ENCODE data around the gene PPFIA4. TPM values are rescaled to one million over a fixed set of nuclear protein-coding genes. Genes with fewer than 3 reads are reported as not detected.

PPFIA4 gene
- total RNA-seq, 1 experiment from 2014 or later, result 12.1 TPM

DNA sequence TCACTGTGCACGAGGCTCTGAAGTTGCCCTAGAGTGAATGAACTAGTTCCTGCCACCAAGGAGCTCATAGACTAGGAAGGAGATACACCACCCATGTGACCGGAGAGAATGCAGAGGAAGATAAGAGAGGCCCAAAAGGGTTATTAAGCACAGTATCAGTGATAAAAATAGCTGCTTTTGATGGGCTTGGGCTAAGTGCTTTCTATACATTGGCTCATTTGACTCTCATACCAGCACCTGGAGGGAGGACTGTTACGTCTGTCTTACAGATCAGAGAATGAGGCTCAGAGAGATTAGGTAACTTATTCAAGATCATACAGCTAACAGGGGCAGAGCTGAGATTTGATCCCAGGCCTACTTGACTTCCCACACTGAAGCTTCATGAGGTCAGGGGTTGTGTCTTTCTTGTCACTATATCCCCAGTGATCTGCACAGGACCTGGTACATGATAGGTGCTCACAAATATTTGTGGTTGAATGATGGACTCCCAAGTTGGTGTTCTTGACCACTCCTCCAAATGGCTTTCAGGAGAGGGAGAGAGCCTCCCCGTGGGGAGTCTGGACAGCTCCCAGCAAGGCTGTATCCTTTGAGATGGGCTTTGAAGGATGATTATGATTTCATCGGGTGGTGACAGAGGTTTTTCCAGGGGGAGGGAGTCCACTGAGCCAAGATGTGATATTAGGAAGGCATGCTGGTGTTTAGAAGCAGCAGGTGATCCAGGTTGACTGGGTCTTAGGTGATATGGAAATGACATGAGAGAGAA lies 14.4 kb downstream of the PPFIA4 start:
- H3K36me3 ChIP-seq (ENCODE audit: low read depth, low read length), result no peaks in the 10 kb centered on the region
- H3K9ac ChIP-seq (ENCODE audit: low read length), result no peak overlapping the region
- no peaks in the 10 kb centered on the region for H3K27me3 ChIP-seq (ENCODE audit: low read length)
- DNase-seq (no peak), ATAC-seq (no peak)
- ChIA-PET POLR2A (ENCODE audit: unreplicated experiment) (interaction anchor here (0.6 kb wide), 1 partner anchor 22 kb away, joined by 5 read pairs; no protein-coding TSS in a partner anchor), CTCF (interaction anchor here (0.6 to 1.3 kb wide), 3 partner anchors 85 to 399 kb away, joined by 3 to 9 read pairs (median 4); no protein-coding TSS in a partner anchor)
- no peaks in the 10 kb centered on the region for H3K9me2 ChIP-seq (replicated peaks; ENCODE audit: low read length)
- intact Hi-C loops (cut with micrococcal nuclease), result no loop called here
- no TSS peak for BruUV-seq (replicated peaks)
- peaks cover 11% of the 10 kb centered on the region; the same call in 1 of the 2 replicates for H3K4me1 ChIP-seq (ENCODE audit: insufficient read depth, low read length)
- H3K79me2 ChIP-seq (ENCODE audit: low read length), result no peaks in the 10 kb centered on the region
- no peak overlapping the region for H3K4me3 ChIP-seq (ENCODE audit: low read length)
- no peak overlapping the region for H3K4me2 ChIP-seq (ENCODE audit: low read length)
- H3F3A ChIP-seq (ENCODE audit: low read length, unreplicated experiment), result no peaks in the 10 kb centered on the region
- TF ChIP-seq CTCF (conservative IDR thresholded peaks at IDR 0.05; ENCODE audit: low read depth, low read length) (no peak), EZH2phosphoT487 (IDR thresholded peaks at IDR 0.05; ENCODE audit: borderline replicate concordance, low read length) (no peak), EZH2 (IDR thresholded peaks at IDR 0.05; ENCODE audit: low read length, unreplicated experiment) (no peak)
- H4K20me1 ChIP-seq (ENCODE audit: low read length), result no peaks in the 10 kb centered on the region
- no peak overlapping the region for H2AFZ ChIP-seq (ENCODE audit: low read length)
- H3K27ac ChIP-seq (ENCODE audit: low read length), result no peak overlapping the region
- H3K9me3 ChIP-seq (ENCODE audit: low read length), result no peaks in the 10 kb centered on the region

DNA sequence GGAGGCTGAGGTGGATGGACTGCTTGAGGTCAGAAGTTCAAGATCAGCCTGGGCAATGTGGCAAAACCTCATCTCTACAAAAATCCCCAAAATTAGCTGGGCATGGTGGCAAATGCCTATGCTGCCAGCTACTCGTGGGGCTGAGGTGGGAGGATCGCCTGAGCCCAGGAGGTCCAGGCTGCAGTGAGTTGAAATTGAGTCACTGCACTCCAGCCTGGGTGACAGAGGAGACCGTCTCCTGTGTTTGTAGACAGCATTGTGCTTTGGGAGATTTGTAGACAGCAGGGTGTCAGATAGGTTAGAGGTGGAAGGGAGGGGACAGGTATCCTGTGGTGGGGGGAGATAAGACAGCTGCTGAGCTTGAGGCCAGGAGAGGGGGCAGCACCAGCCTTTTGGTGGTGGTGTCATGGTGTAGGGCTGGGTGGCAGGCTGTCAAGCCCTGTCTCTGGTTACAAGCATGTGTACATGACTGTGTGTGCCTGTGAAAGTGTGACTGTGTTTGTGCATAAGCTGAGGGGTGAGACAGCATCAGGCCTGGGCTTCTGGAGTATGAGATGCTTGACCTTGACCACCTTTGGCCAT lies 15.2 kb downstream of the PPFIA4 start:
- Histone ChIP-seq H3K9ac (ENCODE audit: low read length) (no peak overlapping the region), H3K4me1 (ENCODE audit: insufficient read depth, low read length) (peaks cover 11% of the 10 kb centered on the region; the same call in 1 of the 2 replicates), H3K9me2 (replicated peaks; ENCODE audit: low read length) (no peaks in the 10 kb centered on the region), H3K79me2 (ENCODE audit: low read length) (no peaks in the 10 kb centered on the region), H2AFZ (ENCODE audit: low read length) (no peak overlapping the region), H4K20me1 (ENCODE audit: low read length) (no peaks in the 10 kb centered on the region), H3K27me3 (ENCODE audit: low read length) (no peaks in the 10 kb centered on the region), H3K36me3 (ENCODE audit: low read depth, low read length) (no peaks in the 10 kb centered on the region), H3K4me3 (ENCODE audit: low read length) (no peak overlapping the region), H3F3A (ENCODE audit: low read length, unreplicated experiment) (no peaks in the 10 kb centered on the region), H3K27ac (ENCODE audit: low read length) (no peak overlapping the region), H3K9me3 (ENCODE audit: low read length) (no peaks in the 10 kb centered on the region), H3K4me2 (ENCODE audit: low read length) (no peak overlapping the region)
- intact Hi-C loops (cut with micrococcal nuclease), result no loop called here
- TF ChIP-seq EZH2phosphoT487 (IDR thresholded peaks at IDR 0.05; ENCODE audit: borderline replicate concordance, low read length) (no peak), EZH2 (IDR thresholded peaks at IDR 0.05; ENCODE audit: low read length, unreplicated experiment) (no peak), CTCF (conservative IDR thresholded peaks at IDR 0.05; ENCODE audit: low read depth, low read length) (no peak)
- ATAC-seq (no peak), DNase-seq (no peak)
- POLR2A ChIA-PET (ENCODE audit: unreplicated experiment), result interaction anchor here (0.6 kb wide), 1 partner anchor 21 kb away, joined by 5 read pairs; no protein-coding TSS in a partner anchor
- CTCF ChIA-PET, result interaction anchor here (0.6 to 1.3 kb wide), 3 partner anchors 141 to 175 kb away, joined by 4 to 9 read pairs (median 5); no protein-coding TSS in a partner anchor
- BruUV-seq (replicated peaks), result no TSS peak

All from PC-3 (cell line).